OCI-LY1 (cell line): ENCODE results near the gene FANCB.

Experiments used
- EZH2 ChIP-seq: fragments of 200-600 bp; sonication (generic), shearing (Covaris generic); IDR thresholded peaks from 2 replicates; pipeline ENCODE4 v1.8.0; 2017; ENCODE audit warnings: borderline replicate concordance, mixed run types, mild to moderate bottlenecking, antibody characterized with exemption, low read length, moderate library complexity, mixed read lengths
- TF ChIP-seq, protein P1 (sequence below): fragments of 200-600 bp; sonication (generic), shearing (Covaris generic); IDR thresholded peaks from 2 replicates; pipeline ENCODE4 v1.5.1; 2017; ENCODE audit warnings: mild to moderate bottlenecking, antibody characterized with exemption, low read length, moderate library complexity, mixed read lengths

GRCh38 chrX:14832586-14832985 is 40.3 kb downstream of the FANCB start:
- TF ChIP-seq, protein P1, sequence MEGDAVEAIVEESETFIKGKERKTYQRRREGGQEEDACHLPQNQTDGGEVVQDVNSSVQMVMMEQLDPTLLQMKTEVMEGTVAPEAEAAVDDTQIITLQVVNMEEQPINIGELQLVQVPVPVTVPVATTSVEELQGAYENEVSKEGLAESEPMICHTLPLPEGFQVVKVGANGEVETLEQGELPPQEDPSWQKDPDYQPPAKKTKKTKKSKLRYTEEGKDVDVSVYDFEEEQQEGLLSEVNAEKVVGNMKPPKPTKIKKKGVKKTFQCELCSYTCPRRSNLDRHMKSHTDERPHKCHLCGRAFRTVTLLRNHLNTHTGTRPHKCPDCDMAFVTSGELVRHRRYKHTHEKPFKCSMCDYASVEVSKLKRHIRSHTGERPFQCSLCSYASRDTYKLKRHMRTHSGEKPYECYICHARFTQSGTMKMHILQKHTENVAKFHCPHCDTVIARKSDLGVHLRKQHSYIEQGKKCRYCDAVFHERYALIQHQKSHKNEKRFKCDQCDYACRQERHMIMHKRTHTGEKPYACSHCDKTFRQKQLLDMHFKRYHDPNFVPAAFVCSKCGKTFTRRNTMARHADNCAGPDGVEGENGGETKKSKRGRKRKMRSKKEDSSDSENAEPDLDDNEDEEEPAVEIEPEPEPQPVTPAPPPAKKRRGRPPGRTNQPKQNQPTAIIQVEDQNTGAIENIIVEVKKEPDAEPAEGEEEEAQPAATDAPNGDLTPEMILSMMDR = no peak
- TF ChIP-seq EZH2 = no peak
